ENCODE data around the gene MAX.
"Not testable (repeated sequence)": the region's sequence is repeated elsewhere in the genome, so short reads cannot be mapped to it uniquely, and the experiment has no call there.

The MAX gene

GRCh38 chr14:65103150-65103760, 938 bp upstream of the MAX start:
- peak; percentile 14 to 24 for DNase-seq

- DNase-seq: no peak
Measured at GRCh38 chr14:65101631-65102440, 481 bp downstream of the MAX start.

- no peak for DNase-seq
Measured at GRCh38 chr14:65100922-65101541, 1.3 kb downstream of the MAX start.

- DNase-seq: no peak
Measured at GRCh38 chr14:65098586-65098985, 3.7 kb downstream of the MAX start.

GRCh38 chr14:65096323-65097089, 5.8 kb downstream of the MAX start:
- DNase-seq: no peak

GRCh38 chr14:65095633-65096205, 6.6 kb downstream of the MAX start:
- DNase-seq: no peak

- DNase-seq: no peak
Measured at GRCh38 chr14:65092349-65092748, 10.0 kb downstream of the MAX start.

- DNase-seq: not testable (repeated sequence)
Measured at GRCh38 chr14:65087835-65088234, 14.5 kb downstream of the MAX start.

- DNase-seq: not testable (repeated sequence)
Measured at GRCh38 chr14:65086686-65087085, 15.6 kb downstream of the MAX start.

GRCh38 chr14:65084554-65085505, 17.5 kb downstream of the MAX start:
- DNase-seq: no peak

GRCh38 chr14:65082930-65083329, 19.4 kb downstream of the MAX start:
- no peak for DNase-seq

- no peak for DNase-seq
Measured at GRCh38 chr14:65080960-65081747, 21.2 kb downstream of the MAX start.

GRCh38 chr14:65079768-65080167, 22.5 kb downstream of the MAX start:
- no peak for DNase-seq

- no peak for DNase-seq
Measured at GRCh38 chr14:65079201-65079600, 23.1 kb downstream of the MAX start.

- no peak for DNase-seq
Measured at GRCh38 chr14:65077318-65077717, 25.0 kb downstream of the MAX start.

GRCh38 chr14:65075628-65076325, 26.5 kb downstream of the MAX start:
- no peak for DNase-seq

- DNase-seq: no peak
Measured at GRCh38 chr14:65074449-65075150, 27.7 kb downstream of the MAX start.

GRCh38 chr14:65073605-65074201, 28.6 kb downstream of the MAX start:
- DNase-seq: no peak

GRCh38 chr14:65072937-65073336, 29.4 kb downstream of the MAX start:
- DNase-seq: no peak
